Ishikawa (cell line): ENCODE measurements around the gene NUP93.

ENCODE experiments used
- CEBPB ChIP-seq: IDR thresholded peaks from 2 replicates; pipeline ENCODE4 v1.6.1; 2012
- CREB1 ChIP-seq: IDR thresholded peaks from 2 replicates; pipeline ENCODE4 v1.6.1; 2012; ENCODE audit warnings: low read depth
- EGR1 ChIP-seq: IDR thresholded peaks from 2 replicates; pipeline ENCODE4 v1.6.1; 2012
- EP300 ChIP-seq: IDR thresholded peaks from 2 replicates; pipeline ENCODE4 v1.6.1; 2012; ENCODE audit warnings: borderline replicate concordance
- FOXM1 ChIP-seq: IDR thresholded peaks from 2 replicates; pipeline ENCODE4 v1.6.1; 2012; ENCODE audit warnings: low read depth, borderline replicate concordance
- NFIC ChIP-seq: IDR thresholded peaks from 2 replicates; pipeline ENCODE4 v1.6.1; 2012
- RAD21 ChIP-seq: IDR thresholded peaks from 2 replicates; pipeline ENCODE4 v1.6.1; 2012; ENCODE audit warnings: low read depth
- TAF1 ChIP-seq: IDR thresholded peaks from 2 replicates; pipeline ENCODE4 v1.6.1; 2012; ENCODE audit warnings: low read depth, mild to moderate bottlenecking
- TCF12 ChIP-seq: IDR thresholded peaks from 2 replicates; pipeline ENCODE4 v1.6.1; 2012; ENCODE audit warnings: low read depth
- TEAD4 ChIP-seq: IDR thresholded peaks from 2 replicates; pipeline ENCODE4 v1.6.1; 2012
- YY1 ChIP-seq: IDR thresholded peaks from 2 replicates; pipeline ENCODE4 v1.6.1; 2012; ENCODE audit warnings: low read depth
- ZBTB7A ChIP-seq: IDR thresholded peaks from 2 replicates; pipeline ENCODE4 v1.6.1; 2012; ENCODE audit warnings: low read depth
- TF ChIP-seq, protein P1 (sequence below): IDR thresholded peaks from 2 replicates; pipeline ENCODE4 v1.6.1; 2012
- TF ChIP-seq, protein P2 (sequence below): IDR thresholded peaks from 2 replicates; pipeline ENCODE4 v1.6.1; 2012
- TF ChIP-seq, protein P3 (sequence below): IDR thresholded peaks from 2 replicates; pipeline ENCODE4 v1.6.1; 2012; ENCODE audit warnings: low read depth, mild to moderate bottlenecking

Gene NUP93

DNA sequence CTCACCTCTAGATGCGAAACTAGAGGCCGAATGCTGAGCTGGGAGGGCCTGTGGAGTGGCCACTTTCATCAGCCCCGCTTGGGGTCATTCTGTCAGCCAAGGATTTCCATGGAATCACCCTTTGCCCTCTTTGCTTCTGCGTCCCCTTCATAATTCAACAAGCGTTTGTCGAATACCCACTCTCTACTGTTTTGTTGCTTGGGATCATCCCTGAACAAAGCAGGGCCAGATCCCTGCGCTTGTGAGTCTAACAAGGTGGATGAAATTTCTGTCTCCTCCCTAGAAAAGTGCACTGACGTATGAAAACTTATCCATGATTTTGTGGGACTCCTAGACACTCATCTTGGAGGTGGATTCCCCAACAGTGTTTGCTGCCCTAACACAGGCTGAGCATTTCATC lies 131.8 kb downstream of the NUP93 start:
- TF ChIP-seq CEBPB (no peak), YY1 (no peak), EP300 (no peak), ZBTB7A (no peak), TCF12 (no peak), CREB1 (no peak), EGR1 (no peak), TAF1 (no peak), NFIC (no peak), FOXM1 (no peak), RAD21 (no peak), TEAD4 (no peak)
- TF ChIP-seq, protein P1, sequence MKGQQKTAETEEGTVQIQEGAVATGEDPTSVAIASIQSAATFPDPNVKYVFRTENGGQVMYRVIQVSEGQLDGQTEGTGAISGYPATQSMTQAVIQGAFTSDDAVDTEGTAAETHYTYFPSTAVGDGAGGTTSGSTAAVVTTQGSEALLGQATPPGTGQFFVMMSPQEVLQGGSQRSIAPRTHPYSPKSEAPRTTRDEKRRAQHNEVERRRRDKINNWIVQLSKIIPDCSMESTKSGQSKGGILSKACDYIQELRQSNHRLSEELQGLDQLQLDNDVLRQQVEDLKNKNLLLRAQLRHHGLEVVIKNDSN, result no peak
- TF ChIP-seq, protein P2, sequence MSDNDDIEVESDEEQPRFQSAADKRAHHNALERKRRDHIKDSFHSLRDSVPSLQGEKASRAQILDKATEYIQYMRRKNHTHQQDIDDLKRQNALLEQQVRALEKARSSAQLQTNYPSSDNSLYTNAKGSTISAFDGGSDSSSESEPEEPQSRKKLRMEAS, result no peak
- TF ChIP-seq, protein P3, sequence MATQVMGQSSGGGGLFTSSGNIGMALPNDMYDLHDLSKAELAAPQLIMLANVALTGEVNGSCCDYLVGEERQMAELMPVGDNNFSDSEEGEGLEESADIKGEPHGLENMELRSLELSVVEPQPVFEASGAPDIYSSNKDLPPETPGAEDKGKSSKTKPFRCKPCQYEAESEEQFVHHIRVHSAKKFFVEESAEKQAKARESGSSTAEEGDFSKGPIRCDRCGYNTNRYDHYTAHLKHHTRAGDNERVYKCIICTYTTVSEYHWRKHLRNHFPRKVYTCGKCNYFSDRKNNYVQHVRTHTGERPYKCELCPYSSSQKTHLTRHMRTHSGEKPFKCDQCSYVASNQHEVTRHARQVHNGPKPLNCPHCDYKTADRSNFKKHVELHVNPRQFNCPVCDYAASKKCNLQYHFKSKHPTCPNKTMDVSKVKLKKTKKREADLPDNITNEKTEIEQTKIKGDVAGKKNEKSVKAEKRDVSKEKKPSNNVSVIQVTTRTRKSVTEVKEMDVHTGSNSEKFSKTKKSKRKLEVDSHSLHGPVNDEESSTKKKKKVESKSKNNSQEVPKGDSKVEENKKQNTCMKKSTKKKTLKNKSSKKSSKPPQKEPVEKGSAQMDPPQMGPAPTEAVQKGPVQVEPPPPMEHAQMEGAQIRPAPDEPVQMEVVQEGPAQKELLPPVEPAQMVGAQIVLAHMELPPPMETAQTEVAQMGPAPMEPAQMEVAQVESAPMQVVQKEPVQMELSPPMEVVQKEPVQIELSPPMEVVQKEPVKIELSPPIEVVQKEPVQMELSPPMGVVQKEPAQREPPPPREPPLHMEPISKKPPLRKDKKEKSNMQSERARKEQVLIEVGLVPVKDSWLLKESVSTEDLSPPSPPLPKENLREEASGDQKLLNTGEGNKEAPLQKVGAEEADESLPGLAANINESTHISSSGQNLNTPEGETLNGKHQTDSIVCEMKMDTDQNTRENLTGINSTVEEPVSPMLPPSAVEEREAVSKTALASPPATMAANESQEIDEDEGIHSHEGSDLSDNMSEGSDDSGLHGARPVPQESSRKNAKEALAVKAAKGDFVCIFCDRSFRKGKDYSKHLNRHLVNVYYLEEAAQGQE, result no peak

DNA sequence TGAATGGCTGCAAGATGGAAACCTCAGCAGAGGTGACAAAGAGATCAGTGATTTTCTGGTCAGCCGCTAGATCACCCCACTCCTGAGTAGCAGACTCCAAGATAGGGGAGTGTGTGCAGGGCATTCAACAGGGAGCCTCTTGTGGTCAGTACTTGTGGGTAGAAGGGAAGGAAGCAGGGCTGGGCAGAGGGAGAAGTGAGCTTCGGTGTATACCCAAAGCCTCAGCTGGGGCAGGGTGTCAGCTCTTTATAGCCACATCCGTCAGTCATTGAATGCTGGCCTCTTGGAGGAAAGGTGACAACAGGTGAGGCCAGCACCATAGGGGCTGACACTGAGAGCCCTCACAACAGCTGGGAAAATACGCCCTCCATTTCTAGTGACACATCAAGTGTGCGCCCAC lies 132.8 kb downstream of the NUP93 start:
- TF ChIP-seq CEBPB (no peak), YY1 (no peak), TAF1 (no peak), RAD21 (no peak), EP300 (no peak), EGR1 (no peak), FOXM1 (no peak), NFIC (no peak)
- TF ChIP-seq, protein P2, result no peak
- TF ChIP-seq, protein P1, result no peak
- TF ChIP-seq, protein P3, result no peak

DNA sequence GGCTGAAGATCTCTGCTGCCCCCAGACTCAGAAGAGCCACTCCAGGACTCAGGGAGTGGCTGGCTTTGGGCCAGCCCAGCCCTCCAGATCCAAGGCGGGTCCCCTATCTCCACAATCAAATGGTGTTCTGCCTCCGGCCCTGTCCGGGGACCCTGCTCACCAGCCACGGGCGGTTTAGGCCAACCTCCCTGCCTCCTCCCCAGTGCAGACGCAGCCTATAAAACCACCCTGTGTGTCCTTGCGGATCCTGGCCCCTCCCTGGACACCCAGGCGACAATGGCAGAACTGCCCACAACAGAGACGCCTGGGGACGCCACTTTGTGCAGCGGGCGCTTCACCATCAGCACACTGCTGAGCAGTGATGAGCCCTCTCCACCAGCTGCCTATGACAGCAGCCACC lies 135.0 kb downstream of the NUP93 start, which contains the start of gene SLC12A3:
TSS of gene SLC12A3 (plus strand) at position 248 of the 400 bp plus-strand sequence. CDS start at position 277, 29 bp downstream.
- TF ChIP-seq FOXM1 (no peak), CREB1 (no peak), TEAD4 (no peak), RAD21 (no peak), ZBTB7A (no peak), TCF12 (no peak), CEBPB (no peak), TAF1 (no peak), NFIC (no peak), EGR1 (no peak), YY1 (no peak), EP300 (no peak)
- TF ChIP-seq, protein P2, result no peak
- TF ChIP-seq, protein P3, result no peak
- TF ChIP-seq, protein P1, result no peak

DNA sequence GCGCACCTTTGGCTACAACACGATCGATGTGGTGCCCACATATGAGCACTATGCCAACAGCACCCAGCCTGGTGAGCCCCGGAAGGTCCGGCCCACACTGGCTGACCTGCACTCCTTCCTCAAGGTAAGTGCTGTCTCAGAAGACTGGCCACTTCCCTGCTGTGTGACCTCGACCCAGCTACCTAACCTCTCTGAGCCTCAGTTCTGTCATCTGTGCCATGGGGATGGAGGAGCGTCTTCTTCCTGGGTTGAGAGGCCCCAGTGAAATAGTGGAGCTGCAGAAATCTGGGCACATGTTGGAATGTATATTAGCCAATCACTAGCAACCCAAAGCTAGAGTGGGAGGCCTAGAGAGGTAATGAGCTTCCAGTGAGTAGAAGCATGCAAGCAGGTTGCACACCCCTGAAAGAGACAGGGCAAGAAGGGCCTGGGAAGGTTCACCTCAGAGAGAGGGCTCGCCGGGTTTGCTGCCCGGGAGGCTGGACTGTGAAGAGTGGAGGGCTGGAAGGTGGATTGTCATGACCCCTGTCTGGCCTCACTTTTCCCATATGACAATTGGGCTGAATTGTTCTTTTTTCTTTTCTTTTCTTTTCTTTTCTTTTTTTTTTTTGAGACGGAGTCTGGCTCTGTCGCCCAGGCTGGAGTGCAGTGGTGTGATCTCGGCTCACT lies 135.6 kb downstream of the NUP93 start:
- TF ChIP-seq, protein P2, result no peak
- TF ChIP-seq TCF12 (no peak), YY1 (no peak)
